ENCODE measurements around the gene BET1L.
A peak's percentile ranks its signal among the peaks of the same experiment; 100 is the strongest.
"Not testable (repeated sequence)": the region's sequence is repeated elsewhere in the genome, so short reads cannot be mapped to it uniquely, and the experiment has no call there.

The BET1L gene

DNA sequence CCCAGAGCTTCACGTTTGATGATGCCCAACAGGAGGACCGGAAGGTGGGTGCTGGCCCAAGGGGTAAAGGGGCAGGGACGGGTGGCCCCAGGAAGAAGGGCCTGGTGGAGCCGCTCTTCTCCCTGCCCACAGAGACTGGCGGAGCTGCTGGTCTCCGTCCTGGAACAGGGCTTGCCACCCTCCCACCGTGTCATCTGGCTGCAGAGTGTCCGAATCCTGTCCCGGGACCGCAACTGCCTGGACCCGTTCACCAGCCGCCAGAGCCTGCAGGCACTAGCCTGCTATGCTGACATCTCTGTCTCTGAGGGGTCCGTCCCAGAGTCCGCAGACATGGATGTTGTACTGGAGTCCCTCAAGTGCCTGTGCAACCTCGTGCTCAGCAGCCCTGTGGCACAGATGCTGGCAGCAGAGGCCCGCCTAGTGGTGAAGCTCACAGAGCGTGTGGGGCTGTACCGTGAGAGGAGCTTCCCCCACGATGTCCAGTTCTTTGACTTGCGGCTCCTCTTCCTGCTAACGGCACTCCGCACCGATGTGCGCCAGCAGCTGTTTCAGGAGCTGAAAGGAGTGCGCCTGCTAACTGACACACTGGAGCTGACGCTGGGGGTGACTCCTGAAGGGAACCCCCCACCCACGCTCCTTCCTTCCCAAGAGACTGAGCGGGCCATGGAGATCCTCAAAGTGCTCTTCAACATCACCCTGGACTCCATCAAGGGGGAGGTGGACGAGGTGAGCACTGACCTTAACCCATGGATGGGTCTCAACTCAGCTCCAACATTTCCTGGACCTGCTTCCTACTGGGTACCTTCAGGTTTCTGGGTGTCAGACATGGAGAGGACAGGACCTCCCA, 2.3 kb upstream of the BET1L start:
- DNase-seq = no peak

DNA sequence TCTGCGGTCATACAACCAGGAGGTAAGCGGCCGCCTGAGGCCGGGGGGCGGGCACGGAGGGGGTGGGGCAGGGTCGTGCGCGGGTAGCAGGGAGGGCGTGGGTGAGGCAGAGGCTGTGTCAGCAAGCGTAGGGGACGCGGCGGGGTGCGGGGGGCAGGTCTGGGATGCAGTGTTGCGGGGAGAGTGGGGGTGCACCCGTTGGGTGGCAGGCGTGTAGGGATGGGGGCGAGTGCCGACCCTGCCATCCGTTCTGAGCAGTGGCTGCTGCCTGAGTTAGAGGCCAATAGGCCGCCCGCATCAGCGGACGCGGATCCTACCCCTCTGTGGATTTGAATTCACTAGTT, 1.7 kb upstream of the BET1L start:
- no peak for DNase-seq

DNA sequence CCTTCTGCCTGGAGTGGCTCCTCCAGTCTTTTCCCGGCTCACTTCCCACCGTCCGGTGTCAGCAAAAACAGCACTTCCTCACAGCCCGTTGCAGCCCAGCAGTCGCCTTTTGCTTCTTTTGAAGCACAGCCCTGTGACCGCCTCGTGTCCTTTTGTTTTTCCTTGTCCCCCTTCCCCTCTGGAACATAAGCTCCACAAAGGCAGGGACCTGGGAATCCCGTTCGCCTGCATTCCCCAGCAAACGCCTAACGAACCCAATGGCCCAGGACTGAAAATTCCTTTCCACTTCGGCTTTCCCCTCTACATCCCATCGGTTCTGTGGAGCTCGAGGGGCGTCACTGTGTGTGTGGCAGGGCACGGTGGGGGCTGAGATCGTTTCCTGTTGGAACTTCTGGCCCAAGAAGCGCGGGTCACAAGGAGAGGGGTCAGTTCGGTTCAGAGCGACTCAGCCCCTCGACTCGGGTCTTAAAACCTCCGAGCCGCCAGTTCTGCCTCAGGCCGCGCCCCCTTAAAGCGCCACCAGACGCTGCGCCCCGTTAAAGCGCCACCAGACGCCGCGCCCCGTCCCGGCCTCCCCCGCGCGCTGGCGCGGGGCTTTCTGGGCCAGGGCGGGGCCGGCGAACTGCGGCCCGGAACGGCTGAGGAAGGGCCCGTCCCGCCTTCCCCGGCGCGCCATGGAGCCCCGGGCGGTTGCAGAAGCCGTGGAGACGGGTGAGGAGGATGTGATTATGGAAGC, 1.1 kb upstream of the BET1L start:
- DNase-seq = peak; percentile 57 to 65

DNA sequence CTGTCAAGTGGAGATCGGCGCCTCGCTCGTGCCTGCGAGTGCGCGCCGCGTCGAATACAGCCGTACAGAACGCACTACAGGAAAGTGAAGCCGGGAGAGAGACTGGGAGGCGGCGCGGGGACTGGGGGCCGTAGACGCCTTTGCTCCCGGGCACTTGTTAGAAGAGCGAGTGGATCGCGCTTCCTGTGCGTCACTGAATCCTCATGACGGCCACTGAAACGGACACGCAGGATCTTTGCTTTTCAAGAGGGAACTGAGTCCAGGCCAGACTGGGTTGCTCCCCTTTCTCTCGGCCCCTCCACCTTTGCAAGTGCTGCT, 623 bp upstream of the BET1L start:
- no peak for DNase-seq

DNA sequence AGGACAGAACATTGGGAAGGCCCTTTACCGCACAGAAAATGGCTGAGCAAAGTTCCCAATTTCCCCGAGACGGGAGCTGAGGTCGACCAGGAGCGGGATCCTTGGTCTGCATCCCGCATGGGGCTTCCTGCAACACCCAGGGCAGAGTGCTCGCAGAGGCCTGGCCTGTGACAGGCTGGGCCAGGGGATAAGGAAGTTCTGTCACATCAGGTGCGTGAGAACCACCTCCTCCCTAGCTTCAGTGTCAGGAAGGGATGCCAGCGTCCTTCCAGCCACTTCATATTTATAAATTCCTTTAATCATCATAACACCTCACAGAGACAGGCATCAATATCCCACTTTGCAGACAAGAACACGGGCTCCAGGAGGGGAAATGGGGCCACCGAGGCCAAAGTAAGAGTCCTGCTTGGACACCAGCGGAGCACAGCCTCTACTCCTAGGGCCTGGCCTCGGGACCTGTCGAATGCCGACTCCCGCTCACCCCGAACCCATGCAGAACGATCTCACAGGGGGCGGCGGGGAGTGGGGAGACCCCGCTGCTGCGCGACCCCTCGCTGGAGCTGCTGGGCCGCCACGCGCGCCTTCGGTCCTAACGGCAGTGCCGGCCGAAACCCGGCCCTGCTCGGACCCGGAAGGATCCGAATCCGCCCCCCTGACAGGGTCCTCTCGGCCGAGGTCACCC, 532 bp downstream of the BET1L start:
- DNase-seq = peak; percentile 13 to 17

DNA sequence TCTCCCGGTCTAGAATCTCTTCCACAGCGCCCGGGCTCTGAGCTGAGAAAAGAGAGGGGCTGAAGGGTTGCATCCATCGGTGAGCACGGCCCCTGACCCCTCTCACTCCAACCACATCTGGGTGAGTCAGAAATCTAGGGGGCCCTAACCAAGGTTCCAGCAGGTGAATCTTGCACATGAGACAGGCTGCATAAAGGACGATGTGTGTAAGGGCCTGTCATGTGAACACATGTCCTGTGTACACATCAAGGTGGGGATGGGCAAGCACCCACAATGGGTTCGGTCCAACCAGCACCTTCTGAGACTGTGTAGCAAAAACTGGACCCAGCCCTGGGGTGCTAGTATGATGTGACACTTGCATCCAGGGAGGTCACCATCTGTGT, 1.2 kb downstream of the BET1L start:
- DNase-seq = no peak

DNA sequence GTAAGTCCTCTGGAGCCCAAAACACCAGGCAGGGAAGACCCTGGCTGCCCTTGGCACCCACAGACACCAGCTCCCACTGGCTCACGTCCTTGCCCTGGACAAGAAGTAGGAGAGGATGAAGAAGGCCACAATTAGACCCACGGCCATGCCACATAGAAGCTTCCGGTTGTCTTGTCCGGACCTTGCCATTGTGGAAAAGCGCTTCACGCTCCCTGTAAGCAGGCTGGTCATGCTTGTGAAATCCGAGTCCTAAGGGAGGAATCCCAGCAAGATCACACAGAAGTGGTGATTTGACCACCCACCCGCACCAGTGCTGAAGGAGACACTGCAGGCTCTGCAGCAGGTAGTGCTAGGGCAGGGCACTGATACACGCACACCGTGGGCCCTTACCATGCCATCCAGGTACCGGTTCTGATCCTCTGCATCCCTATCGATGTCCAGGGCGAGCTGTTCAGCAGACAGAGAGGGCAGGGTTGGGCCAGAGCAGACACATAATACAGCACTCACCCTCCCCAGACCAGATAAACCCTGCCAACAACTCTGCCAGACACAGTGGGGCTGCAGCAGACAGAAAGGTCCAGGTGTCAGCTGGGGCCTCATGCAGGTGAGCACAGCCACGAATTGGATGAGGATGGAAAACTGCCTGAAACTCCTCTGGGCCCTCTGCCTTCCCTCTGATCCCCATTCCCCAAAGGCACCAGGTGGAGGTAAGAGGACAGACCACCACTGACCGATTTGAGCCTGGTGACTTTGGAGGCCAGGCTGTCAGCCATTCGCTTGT, 1.8 kb downstream of the BET1L start:
- DNase-seq = no peak

DNA sequence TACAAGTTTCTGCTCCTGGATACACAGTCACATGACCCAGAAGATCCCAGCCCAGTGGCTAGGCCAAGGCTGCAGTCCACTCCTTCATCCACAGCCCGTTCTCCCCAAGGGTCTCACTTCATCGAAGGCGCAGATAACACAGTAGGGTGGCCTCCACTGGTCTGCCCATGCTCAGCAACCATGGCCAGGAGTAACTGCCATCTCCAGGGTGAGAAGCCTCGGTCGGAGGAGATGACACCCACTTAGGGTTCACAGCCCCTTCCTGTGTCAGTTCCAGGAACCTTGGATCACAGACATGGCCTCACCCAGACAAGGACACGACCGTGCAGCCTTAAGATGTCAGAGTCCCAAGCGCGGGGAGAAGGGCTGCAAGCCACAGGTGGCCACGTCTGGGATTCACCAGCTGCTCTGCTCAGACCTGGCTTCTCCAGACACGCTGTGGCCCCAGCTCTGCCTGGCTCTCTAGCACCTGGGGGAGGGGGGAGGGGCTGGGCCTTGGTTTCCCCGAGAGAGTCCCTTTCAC, 2.6 kb downstream of the BET1L start:
- DNase-seq = no peak

DNA sequence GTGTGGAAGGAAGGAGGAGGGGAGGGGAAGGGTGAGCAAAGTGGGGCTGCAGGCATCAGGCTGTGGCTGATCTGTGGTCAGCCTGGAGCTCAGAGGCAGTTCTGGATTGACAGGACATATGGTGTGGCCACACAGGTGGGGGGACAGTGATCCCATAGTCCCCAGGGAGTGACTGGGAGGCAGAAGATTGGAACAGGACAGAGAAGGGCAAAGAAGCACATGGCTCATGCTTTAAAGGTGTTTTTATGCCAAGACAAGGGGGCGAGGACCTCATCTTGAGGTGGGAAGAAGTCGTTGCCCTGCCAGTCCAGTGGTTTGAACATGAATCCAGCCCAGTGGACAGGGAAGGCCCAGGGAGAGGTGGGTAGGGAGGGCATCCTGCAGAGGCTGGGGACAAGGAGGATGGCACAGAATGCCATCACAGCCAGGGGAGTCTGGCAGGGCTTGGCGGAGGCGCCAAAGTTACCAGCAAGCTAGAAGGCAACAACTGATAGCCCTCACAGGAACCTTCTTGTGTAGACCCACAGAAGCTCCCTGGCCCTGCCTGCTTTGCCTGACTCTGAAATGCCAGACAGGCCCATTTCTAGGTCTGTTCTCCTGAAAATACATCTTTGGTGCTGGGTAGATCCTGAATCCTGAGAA, 3.1 kb downstream of the BET1L start:
- DNase-seq = no peak

DNA sequence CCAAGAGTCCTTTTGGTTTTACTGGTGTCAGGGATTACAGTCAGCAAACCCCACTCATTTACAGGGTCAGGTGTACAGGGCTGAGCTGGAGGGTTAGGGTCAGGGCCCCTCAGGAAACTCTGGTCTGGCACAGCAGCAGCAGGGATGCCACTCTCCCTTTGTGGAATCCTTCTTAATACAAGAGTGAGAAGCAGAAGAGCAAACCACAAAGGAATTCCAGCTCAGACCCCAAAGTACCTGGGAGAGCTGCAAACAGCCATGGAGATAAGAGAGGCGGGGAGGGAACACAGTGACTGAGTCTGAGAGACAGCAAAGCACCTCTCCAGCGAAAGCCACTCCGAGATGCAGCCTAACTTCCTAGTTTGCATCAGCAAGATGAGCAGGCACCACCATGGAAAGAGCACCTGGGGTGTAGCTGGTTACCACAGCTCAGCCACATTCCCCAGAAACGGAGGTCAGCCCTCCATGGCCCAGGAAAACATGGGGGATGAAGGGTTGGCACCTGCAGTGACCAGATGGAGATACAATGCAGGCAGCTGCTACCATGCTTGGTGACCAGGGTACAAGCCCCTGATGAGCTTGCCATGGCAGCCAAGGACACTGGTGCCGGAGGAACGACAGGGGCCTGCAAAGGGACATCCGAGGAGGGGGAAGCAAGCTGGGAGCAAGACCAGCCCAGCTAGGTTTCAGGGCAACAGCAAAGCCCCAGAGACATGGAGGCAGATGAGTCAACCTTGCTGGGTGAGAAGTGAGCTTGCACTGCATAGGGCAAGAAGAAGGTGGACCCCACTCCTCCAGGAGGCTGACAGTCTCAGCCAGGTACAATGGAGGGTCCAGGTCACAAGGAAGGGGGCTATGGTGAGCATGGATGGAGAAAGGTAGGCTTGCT, 3.9 kb downstream of the BET1L start:
- DNase-seq = no peak

DNA sequence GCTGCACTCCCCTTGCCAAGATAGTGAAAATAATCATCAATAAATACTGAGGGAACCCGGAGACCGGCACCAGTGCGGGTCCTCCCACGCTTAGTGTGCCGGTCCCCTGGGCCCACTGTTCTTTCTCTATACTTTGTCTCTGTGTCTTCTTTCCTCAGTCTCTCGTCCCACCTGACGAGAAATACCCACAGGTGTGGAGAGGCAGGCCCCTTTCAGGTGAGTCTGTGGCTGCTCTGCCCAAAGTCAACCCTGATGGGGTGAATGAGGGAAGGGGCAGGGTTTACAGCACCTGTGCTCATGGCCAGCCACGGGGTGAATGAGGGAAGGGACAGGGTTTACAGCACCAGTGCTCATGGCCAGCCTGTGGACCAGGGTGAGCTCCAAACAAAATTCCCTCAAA, 4.7 kb downstream of the BET1L start:
- DNase-seq = no peak

DNA sequence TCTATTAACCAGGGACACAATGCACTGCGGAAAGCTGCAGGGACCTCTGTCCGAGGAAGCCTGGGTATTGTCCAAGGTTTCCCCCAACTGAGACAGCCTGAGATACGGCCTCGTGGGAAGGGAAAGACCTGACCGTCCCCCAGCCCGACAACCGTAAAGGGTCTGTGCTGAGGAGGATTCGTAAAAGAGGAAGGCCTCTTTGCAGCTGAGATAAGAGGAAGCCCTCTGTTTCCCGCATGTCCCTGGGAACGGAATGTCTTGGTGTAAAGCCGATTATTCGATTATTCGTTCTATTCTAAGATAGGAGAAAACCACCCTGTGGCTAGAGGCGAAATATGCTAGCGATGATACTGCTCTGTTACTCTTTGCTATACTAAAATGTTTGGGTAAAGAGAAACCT, 5.2 kb downstream of the BET1L start:
- no peak for DNase-seq

DNA sequence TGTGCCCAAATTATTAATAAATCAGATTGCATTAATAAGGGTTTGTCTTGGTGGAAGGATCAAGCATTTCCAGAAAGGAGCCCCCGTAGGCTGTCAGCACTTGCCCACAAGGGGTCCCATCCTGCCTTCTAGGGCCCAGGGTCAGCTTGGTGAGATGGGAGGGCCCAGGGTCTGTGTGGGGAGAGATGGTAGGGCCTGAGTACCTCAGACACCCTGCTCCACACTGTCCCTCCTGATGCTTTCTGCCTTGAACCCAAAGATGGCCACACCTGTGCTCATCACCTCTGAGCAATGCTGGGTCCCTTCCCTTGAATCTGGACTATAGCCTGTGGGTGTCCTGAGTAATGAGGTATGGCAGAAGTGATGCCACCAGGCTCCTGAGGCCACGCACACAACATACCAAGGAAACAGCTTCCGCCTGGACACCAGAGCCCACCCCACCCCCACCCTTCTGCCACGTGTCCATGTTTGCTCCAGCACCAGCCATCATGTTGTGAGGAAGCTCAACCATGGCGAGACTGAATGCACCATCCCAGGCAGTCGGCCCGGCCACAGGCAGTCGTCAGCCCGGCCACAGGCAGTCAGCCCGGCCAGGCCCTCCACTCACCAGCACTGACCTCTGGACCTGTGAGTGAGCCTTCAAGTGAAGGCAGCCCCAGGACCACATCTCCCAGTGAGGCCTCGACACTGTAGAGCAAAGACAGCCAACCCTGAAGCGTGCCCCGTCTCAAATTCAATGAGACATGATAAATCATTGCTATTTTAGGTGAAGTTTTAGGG, 6.8 kb downstream of the BET1L start:
- no peak for DNase-seq

DNA sequence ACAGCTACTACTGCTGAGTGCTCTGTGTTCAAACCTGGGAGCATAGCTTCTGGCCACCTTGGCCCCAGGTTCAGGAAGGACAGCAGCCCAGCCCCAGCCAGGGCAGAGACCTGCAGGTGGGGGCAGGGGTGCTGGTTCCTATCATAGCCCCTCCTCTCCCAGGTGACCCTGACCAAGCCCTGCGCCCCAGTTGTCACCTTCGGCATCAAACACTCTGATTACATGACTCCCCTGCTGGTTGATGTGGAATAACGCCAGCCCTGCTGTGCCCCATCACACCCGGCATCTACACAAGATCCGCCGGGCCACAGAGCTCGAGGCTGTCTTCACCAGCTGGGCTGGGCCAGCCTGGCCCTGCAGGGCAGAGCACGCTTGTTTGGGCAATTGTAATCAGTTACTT, 7.4 kb downstream of the BET1L start:
- no peak for DNase-seq

DNA sequence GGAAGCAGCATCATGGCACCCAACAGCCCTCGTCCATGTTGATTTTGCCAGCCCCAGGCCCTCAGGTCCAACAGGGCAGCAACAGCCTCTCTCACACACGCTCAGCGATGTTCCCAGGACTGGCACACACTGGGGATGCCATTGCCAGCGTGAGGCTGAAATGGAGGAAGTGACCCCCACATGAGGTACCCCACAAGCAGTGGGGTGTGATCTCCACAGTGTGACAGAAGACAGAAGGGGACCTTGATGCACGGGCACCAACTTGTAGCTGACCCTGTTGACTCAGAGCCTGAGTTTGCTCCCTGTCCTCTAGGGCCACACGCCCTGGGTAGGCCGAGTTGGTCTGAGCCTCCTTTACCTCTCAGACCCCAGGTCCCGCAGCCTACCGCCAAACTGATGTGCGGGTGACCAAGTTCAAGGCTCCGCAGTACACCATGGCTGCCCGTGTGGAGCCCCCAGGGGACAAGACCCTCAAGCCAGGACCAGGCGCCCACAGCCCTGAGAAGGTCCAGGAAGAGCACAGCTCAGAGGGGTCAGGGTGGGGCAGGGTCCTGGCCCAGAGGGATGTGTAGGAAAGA, 8.1 kb downstream of the BET1L start:
- DNase-seq = no peak

DNA sequence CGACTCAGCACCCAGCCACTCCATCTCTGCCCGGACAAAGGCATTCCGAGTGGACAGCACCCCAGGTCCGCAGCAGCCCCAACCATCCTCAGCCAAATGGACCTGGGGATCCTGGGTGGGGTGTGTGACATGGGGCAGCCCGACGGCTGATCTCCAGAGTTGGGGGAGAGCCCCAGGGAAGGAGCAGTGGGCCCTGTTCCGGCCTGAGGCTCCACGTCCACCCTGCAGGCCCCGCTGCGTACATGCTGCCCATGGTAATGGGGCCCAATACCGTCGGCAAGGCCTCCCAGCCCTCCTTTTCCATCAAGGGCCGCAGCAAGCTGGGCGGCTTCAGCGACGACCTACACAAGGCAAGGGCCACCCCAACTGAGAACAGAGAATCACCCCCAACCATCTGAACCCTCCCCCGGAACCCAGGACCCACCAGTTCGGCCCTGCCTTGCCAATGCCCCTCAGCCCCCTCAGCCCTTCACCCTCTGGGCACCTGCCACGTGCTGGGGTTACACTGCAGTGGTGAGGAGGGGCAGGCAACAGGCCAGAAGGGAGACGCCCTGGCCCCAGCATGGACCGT, 8.9 kb downstream of the BET1L start:
- no peak for DNase-seq

DNA sequence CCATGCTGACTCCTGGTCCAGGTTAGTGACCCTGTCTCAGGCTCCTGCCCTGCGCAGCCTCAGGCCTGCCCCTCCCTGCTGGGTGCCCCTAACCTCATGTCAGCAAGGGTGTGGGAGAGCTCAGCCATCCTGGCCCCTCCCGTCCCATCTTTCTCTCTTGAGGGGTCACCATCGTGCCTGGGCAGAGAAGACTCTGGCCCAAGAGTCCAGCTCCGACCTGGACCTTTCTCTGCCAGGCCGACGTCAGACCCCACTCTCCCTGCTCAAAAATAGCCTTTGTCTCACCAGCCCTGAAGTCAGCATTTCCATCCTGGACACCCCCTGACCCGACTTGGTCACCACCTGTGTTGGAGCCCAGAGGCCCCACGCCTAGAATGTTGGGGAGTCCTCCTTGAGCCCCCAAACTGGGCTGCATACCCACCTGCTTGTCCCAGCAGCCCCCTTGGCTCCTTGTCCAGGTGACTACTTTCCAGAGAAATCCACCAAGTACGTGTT, 9.4 kb downstream of the BET1L start:
- no peak for DNase-seq

DNA sequence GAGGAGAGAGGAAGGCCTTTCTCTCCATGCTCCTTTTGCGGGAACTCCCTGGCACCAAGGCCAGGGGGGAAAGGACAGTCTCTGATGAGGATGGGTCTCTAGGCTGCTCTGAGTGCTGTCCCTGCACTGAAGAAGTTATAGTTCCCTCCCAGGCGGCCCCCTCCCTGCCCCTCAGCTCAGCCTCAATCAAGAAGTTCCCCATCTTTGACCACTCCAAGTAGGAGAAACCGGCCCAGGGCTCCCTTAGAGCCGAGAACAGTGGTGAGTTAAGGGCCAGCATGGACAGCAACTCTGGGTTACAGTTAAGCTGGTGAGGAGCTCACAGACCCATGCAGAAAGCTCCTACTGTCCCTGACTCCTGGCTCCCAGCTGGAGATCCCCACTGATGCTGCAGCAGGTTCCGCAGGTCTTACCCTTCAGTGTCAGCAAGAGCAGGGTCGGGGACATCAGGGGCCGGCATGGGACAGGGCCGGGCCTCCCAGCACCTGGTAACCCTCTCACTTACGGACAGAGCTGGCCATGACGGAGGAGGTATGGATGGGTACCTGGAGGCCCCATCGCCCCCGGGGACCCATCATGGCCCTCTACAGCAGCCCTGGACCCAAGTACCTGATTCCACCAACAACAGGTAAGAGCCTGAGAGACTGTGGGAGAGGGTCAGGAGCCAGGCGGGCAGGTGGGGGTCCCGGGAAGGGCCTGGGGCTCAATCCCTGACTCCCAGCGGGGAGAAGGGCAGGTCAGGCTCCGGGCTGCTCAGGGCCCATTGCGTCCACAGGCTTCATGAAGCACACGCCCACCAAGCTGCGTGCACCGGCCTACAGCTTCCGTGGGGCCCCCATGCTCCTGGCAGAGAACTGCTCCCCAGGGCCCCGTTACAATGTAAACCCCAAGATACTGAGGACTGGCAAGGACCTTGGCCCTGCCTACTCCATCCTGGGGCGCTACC, 10.1 kb downstream of the BET1L start:
- DNase-seq = no peak

DNA sequence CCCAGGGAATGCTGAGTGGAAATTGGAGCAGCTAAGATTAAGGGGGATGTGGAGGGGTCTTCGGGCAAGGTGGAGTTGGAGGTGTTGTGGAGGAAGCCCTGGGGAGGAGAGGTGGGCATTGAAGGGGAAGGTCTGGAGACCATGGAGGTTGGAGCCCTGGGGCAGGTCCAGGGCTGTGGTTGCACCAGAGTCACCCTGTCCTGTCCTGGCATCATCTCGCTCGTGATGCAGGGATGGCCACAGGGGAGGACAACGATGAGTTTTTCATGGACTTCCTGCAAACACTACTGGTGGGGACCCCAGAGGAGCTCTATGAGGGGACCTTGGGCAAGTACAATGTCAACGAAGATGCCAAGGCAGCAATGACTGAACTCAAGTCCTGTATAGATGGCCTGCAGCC, 13.7 kb downstream of the BET1L start:
- not testable (repeated sequence) for DNase-seq
